Loucy (cell line): ENCODE results near the gene ITPKB.

ENCODE experiments used
- H2AFZ ChIP-seq: fragments of 200-600 bp; sonication (generic); 2 replicates; pipeline ENCODE4 v1.6.0; 2016; ENCODE audit warnings: antibody characterized with exemption, mild to moderate bottlenecking, low read length, moderate library complexity
- H3F3A ChIP-seq: fragments of 200-600 bp; 2 replicates; pipeline ENCODE4 v1.6.0; 2016; ENCODE audit warnings: antibody characterized with exemption, low read depth, mild to moderate bottlenecking
- H3K27me3 ChIP-seq: fragments of 200-600 bp; sonication (generic); 2 replicates; pipeline ENCODE4 v1.6.1; 2014; ENCODE audit warnings: low read length, mild to moderate bottlenecking; ENCODE audit not compliant: insufficient read depth, poor library complexity, severe bottlenecking
- H3K36me3 ChIP-seq: fragments of 200-600 bp; sonication (generic); 2 replicates; pipeline ENCODE4 v1.6.1; 2016; ENCODE audit warnings: low read length; ENCODE audit not compliant: insufficient read depth
- H3K4me1 ChIP-seq: fragments of 200-600 bp; sonication (generic); 2 replicates; pipeline ENCODE4 v1.5.1; 2014; ENCODE audit warnings: low read length, mild to moderate bottlenecking; ENCODE audit not compliant: insufficient read depth, poor library complexity, severe bottlenecking
- H3K4me2 ChIP-seq: fragments of 200-600 bp; sonication (generic); 2 replicates; pipeline ENCODE4 v1.6.0; 2014; ENCODE audit warnings: antibody characterized with exemption, low read length, low read depth, mild to moderate bottlenecking; ENCODE audit not compliant: poor library complexity, severe bottlenecking
- H3K4me3 ChIP-seq: fragments of 200-600 bp; sonication (generic); 2 replicates; pipeline ENCODE4 v1.5.1; 2014; ENCODE audit warnings: low read length, mild to moderate bottlenecking, mixed read lengths; ENCODE audit not compliant: poor library complexity, severe bottlenecking
- H3K79me2 ChIP-seq: fragments of 200-600 bp; sonication (generic); 2 replicates; pipeline ENCODE4 v1.6.1; 2014; ENCODE audit warnings: low read length; ENCODE audit not compliant: insufficient read depth
- H3K9ac ChIP-seq: fragments of 200-600 bp; sonication (generic); 2 replicates; pipeline ENCODE4 v1.6.0; 2014; ENCODE audit warnings: mild to moderate bottlenecking, low read depth, low read length, moderate library complexity; ENCODE audit not compliant: poor library complexity, severe bottlenecking
- H3K9me2 ChIP-seq: fragments of 200-600 bp; sonication (generic); replicated peaks from 2 replicates; pipeline ENCODE4 v1.6.1; 2016; ENCODE audit warnings: low read depth, low read length, mixed read lengths
- H3K9me3 ChIP-seq: fragments of 200-600 bp; sonication (generic); 2 replicates; pipeline ENCODE4 v1.6.1; 2014; ENCODE audit warnings: mild to moderate bottlenecking, antibody characterized with exemption, low read length, low read depth; ENCODE audit not compliant: insufficient read depth
- H4K20me1 ChIP-seq: fragments of 200-600 bp; sonication (generic); 2 replicates; pipeline ENCODE4 v1.6.0; 2014; ENCODE audit warnings: antibody characterized with exemption, low read length, mild to moderate bottlenecking; ENCODE audit not compliant: insufficient read depth, poor library complexity, severe bottlenecking
- EZH2phosphoT487 ChIP-seq: fragments of 200-600 bp; IDR thresholded peaks from 2 replicates; pipeline ENCODE4 v1.6.1; 2018; ENCODE audit warnings: antibody characterized with exemption, mild to moderate bottlenecking, moderate library complexity, borderline replicate concordance
- TF ChIP-seq, protein P1 (sequence below): fragments of 200-600 bp; sonication (generic); conservative IDR thresholded peaks from 2 replicates; pipeline ENCODE4 v1.5.1; 2014; ENCODE audit warnings: mild to moderate bottlenecking, antibody characterized with exemption, low read length

Gene ITPKB

DNA sequence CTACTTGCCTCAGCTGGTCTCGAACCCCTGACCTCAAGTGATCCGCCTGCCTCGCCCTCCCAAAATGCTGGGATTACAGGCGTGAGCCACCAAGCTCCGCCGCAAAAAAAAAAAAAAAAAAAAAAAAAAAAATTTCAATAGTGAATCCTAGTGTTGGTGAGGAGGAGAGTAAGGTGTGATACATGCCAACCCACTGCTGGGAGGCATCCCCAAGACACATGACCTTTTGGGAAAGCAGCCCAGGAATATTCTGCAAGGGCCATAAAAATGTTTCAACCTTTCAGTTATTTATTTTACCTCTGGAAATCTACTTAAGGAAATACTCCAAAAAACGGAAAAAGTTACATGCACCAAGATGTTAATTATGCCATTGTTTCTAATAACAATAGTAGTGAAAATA is 69.0 kb downstream of the ITPKB start:
- peaks cover 5% of the 10 kb centered on the region for H3F3A ChIP-seq
- H3K4me2 ChIP-seq, result no peak overlapping the region
- no peaks in the 10 kb centered on the region for H4K20me1 ChIP-seq
- no peaks in the 10 kb centered on the region for H3K9me2 ChIP-seq
- H3K4me3 ChIP-seq, result no peak overlapping the region
- no peaks in the 10 kb centered on the region for H3K27me3 ChIP-seq
- H3K79me2 ChIP-seq, result peaks cover 90% of the 10 kb centered on the region
- TF ChIP-seq, protein P1, sequence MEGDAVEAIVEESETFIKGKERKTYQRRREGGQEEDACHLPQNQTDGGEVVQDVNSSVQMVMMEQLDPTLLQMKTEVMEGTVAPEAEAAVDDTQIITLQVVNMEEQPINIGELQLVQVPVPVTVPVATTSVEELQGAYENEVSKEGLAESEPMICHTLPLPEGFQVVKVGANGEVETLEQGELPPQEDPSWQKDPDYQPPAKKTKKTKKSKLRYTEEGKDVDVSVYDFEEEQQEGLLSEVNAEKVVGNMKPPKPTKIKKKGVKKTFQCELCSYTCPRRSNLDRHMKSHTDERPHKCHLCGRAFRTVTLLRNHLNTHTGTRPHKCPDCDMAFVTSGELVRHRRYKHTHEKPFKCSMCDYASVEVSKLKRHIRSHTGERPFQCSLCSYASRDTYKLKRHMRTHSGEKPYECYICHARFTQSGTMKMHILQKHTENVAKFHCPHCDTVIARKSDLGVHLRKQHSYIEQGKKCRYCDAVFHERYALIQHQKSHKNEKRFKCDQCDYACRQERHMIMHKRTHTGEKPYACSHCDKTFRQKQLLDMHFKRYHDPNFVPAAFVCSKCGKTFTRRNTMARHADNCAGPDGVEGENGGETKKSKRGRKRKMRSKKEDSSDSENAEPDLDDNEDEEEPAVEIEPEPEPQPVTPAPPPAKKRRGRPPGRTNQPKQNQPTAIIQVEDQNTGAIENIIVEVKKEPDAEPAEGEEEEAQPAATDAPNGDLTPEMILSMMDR, result no peak
- no peak overlapping the region for H2AFZ ChIP-seq
- no peaks in the 10 kb centered on the region for H3K9me3 ChIP-seq
- no peak overlapping the region for H3K9ac ChIP-seq
- peaks cover 43% of the 10 kb centered on the region for H3K4me1 ChIP-seq
- H3K36me3 ChIP-seq, result peaks cover 23% of the 10 kb centered on the region; the same call in 1 of the 2 replicates

DNA sequence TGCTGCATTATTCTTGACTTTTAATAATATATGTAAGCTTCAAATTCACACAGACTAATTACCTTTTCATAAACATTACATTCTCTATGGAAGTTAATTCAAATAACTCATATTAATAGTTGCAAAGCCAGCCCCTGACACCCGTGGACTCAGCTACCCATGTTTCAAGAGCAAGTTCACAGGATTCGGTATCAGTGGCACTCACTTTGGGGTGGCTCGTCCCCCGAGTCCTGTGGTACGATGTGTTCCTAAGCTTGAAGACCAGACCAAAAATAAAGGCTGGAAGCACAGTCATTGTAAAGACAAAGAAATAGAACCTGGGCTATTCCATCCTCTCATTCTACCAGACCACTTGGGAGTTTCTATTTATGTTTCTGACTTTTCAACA is 70.9 kb downstream of the ITPKB start:
- H3K9ac ChIP-seq, result no peak overlapping the region
- peaks cover 13% of the 10 kb centered on the region for H4K20me1 ChIP-seq
- H3K36me3 ChIP-seq, result peaks cover 23% of the 10 kb centered on the region; the same call in 1 of the 2 replicates
- 0 out of 2 replicates have a peak, but pooled peaks cover 3% of the 10 kb centered on the region for H3F3A ChIP-seq
- no peaks in the 10 kb centered on the region for H3K9me2 ChIP-seq
- no peak overlapping the region for H3K4me2 ChIP-seq
- TF ChIP-seq, protein P1, result no peak
- no peak for TF ChIP-seq EZH2phosphoT487
- H3K4me3 ChIP-seq, result no peak overlapping the region
- no peak overlapping the region for H2AFZ ChIP-seq
- H3K4me1 ChIP-seq, result peaks cover 42% of the 10 kb centered on the region
- no peaks in the 10 kb centered on the region for H3K9me3 ChIP-seq
- H3K79me2 ChIP-seq, result peaks cover 99% of the 10 kb centered on the region
- H3K27me3 ChIP-seq, result no peaks in the 10 kb centered on the region

DNA sequence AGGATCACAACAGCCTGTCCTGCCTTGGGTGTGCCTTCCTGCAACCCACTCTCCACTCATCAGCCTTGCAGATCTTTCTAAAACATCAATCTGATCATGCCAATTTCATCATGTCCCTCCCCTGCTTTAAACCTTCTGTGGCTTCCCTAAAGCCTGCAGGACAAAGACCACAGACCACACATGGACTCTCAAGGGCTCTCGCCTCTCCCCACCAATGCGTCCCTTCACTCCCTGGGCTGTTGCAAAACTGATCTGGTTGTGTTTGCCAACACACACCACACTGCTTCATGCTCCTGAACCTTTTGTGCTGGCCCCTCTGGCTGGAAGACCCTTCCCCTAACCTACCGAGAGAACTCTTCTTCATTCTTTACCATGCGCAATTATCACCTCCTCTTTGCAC is 72.4 kb downstream of the ITPKB start:
- TF ChIP-seq, protein P1, result no peak
- no peak for TF ChIP-seq EZH2phosphoT487
- Histone ChIP-seq H3K9ac (no peak overlapping the region), H3F3A (0 out of 2 replicates have a peak, but pooled peaks cover 3% of the 10 kb centered on the region), H3K9me3 (no peaks in the 10 kb centered on the region), H3K27me3 (no peaks in the 10 kb centered on the region), H2AFZ (no peak overlapping the region), H3K79me2 (peaks cover 92% of the 10 kb centered on the region), H4K20me1 (peaks cover 14% of the 10 kb centered on the region), H3K4me1 (peaks cover 44% of the 10 kb centered on the region), H3K4me3 (no peak overlapping the region), H3K36me3 (peaks cover 9% of the 10 kb centered on the region; the same call in 1 of the 2 replicates), H3K9me2 (no peaks in the 10 kb centered on the region), H3K4me2 (no peak overlapping the region)
